WTC11 (cell line): Measurements from ENCODE around the gene INHBB. TPM values are rescaled to one million over a fixed set of nuclear protein-coding genes. Genes with fewer than 3 reads are reported as not detected.

ENCODE experiments used
- ATAC-seq: fragments of 200-7000 bp; cut with Tn5 transposase; 2 replicates; pipeline ENCODE4 v1.10.0; 2021; ENCODE audit warnings: mild to moderate bottlenecking, moderate library complexity
- CTCF ChIA-PET: fragments of 300-600 bp; sonication (Branson Sonifier 250); formaldehyde crosslinking; loops from one replicate; lab custom pipeline; 2021; ENCODE audit warnings: antibody characterized with exemption; lab: Charles Lee
- POLR2A ChIA-PET: fragments of 350-600 bp; sonication (Branson Sonifier 250); formaldehyde crosslinking; loops from one replicate; lab custom pipeline; 2021; ENCODE audit warnings: antibody characterized with exemption; lab: Charles Lee
- DNase-seq: peaks from one replicate; pipeline ENCODE4 v3.0.0; 2021; ENCODE audit warnings: low spot score
- H3K27ac Mint-ChIP-seq: 2 replicates; pipeline ENCODE4 v1.8.0; 2021; ENCODE audit warnings: mixed read lengths
- H3K27me3 Mint-ChIP-seq: 2 replicates; pipeline ENCODE4 v1.8.0; 2021; ENCODE audit warnings: low read depth, mild to moderate bottlenecking, moderate library complexity, mixed read lengths
- H3K36me3 Mint-ChIP-seq: 2 replicates; pipeline ENCODE4 v1.8.0; 2021; ENCODE audit warnings: mixed read lengths
- H3K4me1 Mint-ChIP-seq: 2 replicates; pipeline ENCODE4 v1.8.0; 2022; ENCODE audit warnings: mixed read lengths
- H3K4me3 Mint-ChIP-seq: 2 replicates; pipeline ENCODE4 v1.8.0; 2021; ENCODE audit warnings: mild to moderate bottlenecking, moderate library complexity, mixed read lengths
- H3K9me3 Mint-ChIP-seq: 2 replicates; pipeline ENCODE4 v1.8.0; 2021; ENCODE audit warnings: mixed read lengths
- AR ChIP-seq: fragments of 250-450 bp; sonication (Bioruptor Pico); IDR thresholded peaks from 2 replicates; pipeline ENCODE4 v1.9.0; 2021; ENCODE audit warnings: mild to moderate bottlenecking
- ATF6 ChIP-seq: sonication (generic); formaldehyde crosslinking; IDR thresholded peaks from 2 replicates; pipeline ENCODE4 v1.8.1; 2023; ENCODE audit warnings: mild to moderate bottlenecking, missing genetic modification reagents
- CBFB ChIP-seq: sonication (generic); formaldehyde crosslinking; IDR thresholded peaks from 2 replicates; pipeline ENCODE4 v1.8.1; 2022; ENCODE audit warnings: mild to moderate bottlenecking, low read depth, missing genetic modification reagents
- E2F5 ChIP-seq: sonication (generic); formaldehyde crosslinking; IDR thresholded peaks from 2 replicates; pipeline ENCODE4 v1.8.1; 2022; ENCODE audit warnings: mild to moderate bottlenecking, moderate library complexity, missing genetic modification reagents
- ETV6 ChIP-seq: sonication (generic); formaldehyde crosslinking; IDR thresholded peaks from 2 replicates; pipeline ENCODE4 v1.8.1; 2022; ENCODE audit warnings: mild to moderate bottlenecking, missing genetic modification reagents
- FOXK1 ChIP-seq: sonication (generic); formaldehyde crosslinking; IDR thresholded peaks from 2 replicates; pipeline ENCODE4 v1.8.0; 2022; ENCODE audit warnings: mild to moderate bottlenecking, moderate library complexity, missing genetic modification reagents
- GABPB1 ChIP-seq: sonication (generic); formaldehyde crosslinking; IDR thresholded peaks from 2 replicates; pipeline ENCODE4 v1.8.1; 2023; ENCODE audit warnings: mild to moderate bottlenecking, missing genetic modification reagents
- GTF2I ChIP-seq: fragments of 250-450 bp; sonication (Bioruptor Pico); conservative IDR thresholded peaks from 2 replicates; pipeline ENCODE4 v1.4.0; 2021; ENCODE audit warnings: mild to moderate bottlenecking
- MAX ChIP-seq: sonication (generic); formaldehyde crosslinking; IDR thresholded peaks from 2 replicates; pipeline ENCODE4 v1.8.0; 2022; ENCODE audit warnings: mild to moderate bottlenecking, missing genetic modification reagents
- PRDM15 ChIP-seq: sonication (generic); formaldehyde crosslinking; IDR thresholded peaks from 2 replicates; pipeline ENCODE4 v1.8.0; 2022; ENCODE audit warnings: missing genetic modification reagents
- PREB ChIP-seq: sonication (generic); formaldehyde crosslinking; IDR thresholded peaks from 2 replicates; pipeline ENCODE4 v1.8.1; 2022; ENCODE audit warnings: mild to moderate bottlenecking, missing genetic modification reagents, moderate library complexity, borderline replicate concordance
- RORB ChIP-seq: fragments of 250-450 bp; sonication (Bioruptor Pico); IDR thresholded peaks from 2 replicates; pipeline ENCODE4 v1.9.0; 2021; ENCODE audit warnings: mild to moderate bottlenecking
- STAT6 ChIP-seq: sonication (generic); formaldehyde crosslinking; conservative IDR thresholded peaks from 2 replicates; pipeline ENCODE4 v1.8.1; 2023; ENCODE audit warnings: mild to moderate bottlenecking, low read depth, missing genetic modification reagents, moderate library complexity
- TP53 ChIP-seq: sonication (generic); formaldehyde crosslinking; IDR thresholded peaks from 2 replicates; pipeline ENCODE4 v1.8.1; 2023; ENCODE audit warnings: mild to moderate bottlenecking, missing genetic modification reagents
- ZBTB21 ChIP-seq: sonication (generic); formaldehyde crosslinking; IDR thresholded peaks from 2 replicates; pipeline ENCODE4 v1.8.1; 2023; ENCODE audit warnings: mild to moderate bottlenecking, missing genetic modification reagents, borderline replicate concordance
- ZNF138 ChIP-seq: sonication (generic); formaldehyde crosslinking; conservative IDR thresholded peaks from 2 replicates; pipeline ENCODE4 v1.8.1; 2022; ENCODE audit warnings: mild to moderate bottlenecking, moderate library complexity, missing genetic modification reagents
- ZNF317 ChIP-seq: sonication (generic); formaldehyde crosslinking; IDR thresholded peaks from 2 replicates; pipeline ENCODE4 v1.8.1; 2023; ENCODE audit warnings: low read depth, mild to moderate bottlenecking, moderate library complexity, missing genetic modification reagents, borderline replicate concordance
- ZNF671 ChIP-seq: fragments of 250-450 bp; sonication (Bioruptor Pico); IDR thresholded peaks from 2 replicates; pipeline ENCODE4 v1.8.0; 2021; ENCODE audit warnings: mild to moderate bottlenecking
- ZSCAN18 ChIP-seq: fragments of 250-450 bp; sonication (Bioruptor Pico); IDR thresholded peaks from 2 replicates; pipeline ENCODE4 v2.1.2; 2022; ENCODE audit warnings: mild to moderate bottlenecking, moderate library complexity
- total RNA-seq: library from RNA; stranded (reverse); gene quantifications from 3 replicates; pipeline ENCODE4 v1.2.3, GENCODE V29; 2021

Gene INHBB
- total RNA-seq, 1 experiment from 2014 or later: 0.26 TPM

- DNase-seq (no peak), ATAC-seq (peak; percentile 4)
- H3K27ac Mint-ChIP-seq: no peak overlapping the region
- ChIA-PET POLR2A (no interaction called here), CTCF (interaction anchor here (0.5 to 2.6 kb wide), 6 partner anchors 8 to 204 kb away, joined by 3 to 30 read pairs (median 6); no protein-coding TSS in a partner anchor)
- H3K9me3 Mint-ChIP-seq: no peaks in the 10 kb centered on the region
- peaks cover 30% of the 10 kb centered on the region for H3K4me1 Mint-ChIP-seq
- H3K4me3 Mint-ChIP-seq: peak overlapping the region; percentile 8; the same call in 1 of the 2 replicates
- H3K27me3 Mint-ChIP-seq: peaks cover 75% of the 10 kb centered on the region
- no peaks in the 10 kb centered on the region for H3K36me3 Mint-ChIP-seq
- no peak for TF ChIP-seq ZNF317 (CRISPR knock-in tag)
- no peak for TF ChIP-seq FOXK1
- no peak for TF ChIP-seq STAT6 (CRISPR knock-in tag)
- TF ChIP-seq PRDM15 (CRISPR knock-in tag): no peak
- TF ChIP-seq E2F5 (CRISPR knock-in tag): no peak
- TF ChIP-seq ZNF138 (CRISPR knock-in tag): 0 out of 2 replicates have a peak, but pooled peaks have one; percentile 19
- no peak for TF ChIP-seq GTF2I (CRISPR knock-in tag)
- TF ChIP-seq CBFB (CRISPR knock-in tag): no peak
- TF ChIP-seq PREB (CRISPR knock-in tag): no peak
- no peak for TF ChIP-seq AR (CRISPR knock-in tag)
- TF ChIP-seq ATF6 (CRISPR knock-in tag): no peak
- TF ChIP-seq ETV6 (CRISPR knock-in tag): 0 out of 2 replicates have a peak, but pooled peaks have one; percentile 51
- TF ChIP-seq MAX (CRISPR knock-in tag): no peak
- TF ChIP-seq ZBTB21 (CRISPR knock-in tag): peak; percentile 72
- TF ChIP-seq RORB (CRISPR knock-in tag): no peak
- no peak for TF ChIP-seq ZNF671
- no peak for TF ChIP-seq ZSCAN18 (CRISPR knock-in tag)
- TF ChIP-seq GABPB1 (CRISPR knock-in tag): no peak
- 0 out of 2 replicates have a peak, but pooled peaks have one; percentile 58 for TF ChIP-seq TP53 (CRISPR knock-in tag)
Measured at GRCh38 chr2:120348737-120349439, 3.0 kb downstream of the INHBB start.
